ENCODE results near the gene ALOX15B.

ALOX15B gene

DNA sequence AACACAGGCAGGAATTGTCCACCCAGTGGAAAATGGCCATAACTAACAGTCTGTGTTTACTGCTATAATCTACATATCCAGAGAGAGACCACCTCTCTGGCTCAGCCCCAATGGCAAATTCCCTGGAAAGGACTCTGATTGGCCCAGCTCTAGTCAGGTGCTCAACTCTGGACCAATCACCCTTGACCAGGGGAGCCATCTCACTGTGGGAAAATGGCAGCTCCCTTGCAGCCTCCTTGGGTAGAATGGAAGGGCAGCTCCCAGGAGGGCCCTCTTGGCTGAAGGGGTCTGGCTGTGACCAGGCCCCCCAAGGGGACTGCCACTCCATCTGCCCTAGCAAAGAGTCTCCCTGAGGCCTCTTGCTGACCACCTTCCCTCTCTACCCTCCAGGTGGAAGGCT lies 3.1 kb downstream of the ALOX15B start:
- TF ChIP-seq, protein P1, sequence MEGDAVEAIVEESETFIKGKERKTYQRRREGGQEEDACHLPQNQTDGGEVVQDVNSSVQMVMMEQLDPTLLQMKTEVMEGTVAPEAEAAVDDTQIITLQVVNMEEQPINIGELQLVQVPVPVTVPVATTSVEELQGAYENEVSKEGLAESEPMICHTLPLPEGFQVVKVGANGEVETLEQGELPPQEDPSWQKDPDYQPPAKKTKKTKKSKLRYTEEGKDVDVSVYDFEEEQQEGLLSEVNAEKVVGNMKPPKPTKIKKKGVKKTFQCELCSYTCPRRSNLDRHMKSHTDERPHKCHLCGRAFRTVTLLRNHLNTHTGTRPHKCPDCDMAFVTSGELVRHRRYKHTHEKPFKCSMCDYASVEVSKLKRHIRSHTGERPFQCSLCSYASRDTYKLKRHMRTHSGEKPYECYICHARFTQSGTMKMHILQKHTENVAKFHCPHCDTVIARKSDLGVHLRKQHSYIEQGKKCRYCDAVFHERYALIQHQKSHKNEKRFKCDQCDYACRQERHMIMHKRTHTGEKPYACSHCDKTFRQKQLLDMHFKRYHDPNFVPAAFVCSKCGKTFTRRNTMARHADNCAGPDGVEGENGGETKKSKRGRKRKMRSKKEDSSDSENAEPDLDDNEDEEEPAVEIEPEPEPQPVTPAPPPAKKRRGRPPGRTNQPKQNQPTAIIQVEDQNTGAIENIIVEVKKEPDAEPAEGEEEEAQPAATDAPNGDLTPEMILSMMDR (IDR thresholded peaks at IDR 0.05; ENCODE audit: low read length, missing control alignments), result no peak
- no peak for DNase-seq (ENCODE audit: low read depth)
- no peak overlapping the region for H3K4me3 ChIP-seq (replicated peaks; ENCODE audit: low read depth, low read length)

DNA sequence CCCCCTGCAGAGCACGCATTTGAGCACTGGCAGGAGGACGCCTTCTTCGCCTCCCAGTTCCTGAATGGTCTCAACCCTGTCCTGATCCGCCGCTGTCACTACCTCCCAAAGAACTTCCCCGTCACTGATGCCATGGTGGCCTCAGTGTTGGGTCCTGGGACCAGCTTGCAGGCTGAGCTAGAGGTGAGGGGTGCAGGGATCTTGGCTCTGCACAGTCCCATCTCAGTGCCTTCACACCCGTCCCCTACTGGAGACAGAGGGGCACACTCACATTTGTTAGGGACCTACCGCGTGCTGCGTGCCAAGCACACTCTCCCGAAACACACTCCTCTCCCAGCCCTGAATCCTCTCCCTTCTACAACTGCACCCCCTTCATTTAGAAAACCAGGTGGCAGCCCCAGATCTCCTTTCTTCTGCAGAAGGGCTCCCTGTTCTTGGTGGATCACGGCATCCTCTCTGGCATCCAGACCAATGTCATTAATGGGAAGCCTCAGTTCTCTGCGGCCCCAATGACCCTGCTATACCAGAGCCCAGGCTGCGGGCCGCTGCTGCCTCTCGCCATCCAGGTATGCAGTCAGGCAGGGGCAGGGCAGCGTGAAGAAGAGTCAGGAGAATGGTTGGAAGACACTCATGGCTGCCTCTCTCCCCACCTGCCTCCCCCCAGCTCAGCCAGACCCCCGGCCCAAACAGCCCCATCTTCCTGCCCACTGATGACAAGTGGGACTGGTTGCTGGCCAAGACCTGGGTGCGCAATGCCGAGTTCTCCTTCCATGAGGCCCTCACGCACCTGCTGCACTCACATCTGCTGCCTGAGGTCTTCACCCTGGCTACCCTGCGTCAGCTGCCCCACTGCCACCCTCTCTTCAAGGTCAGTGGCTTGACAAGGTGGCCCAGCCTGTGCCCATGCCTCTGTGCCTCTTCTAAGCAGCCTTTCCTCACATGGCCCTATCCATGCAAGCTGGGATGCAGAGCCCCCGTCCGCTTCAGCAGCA lies 6.3 kb downstream of the ALOX15B start:
- H3K4me3 ChIP-seq (replicated peaks; ENCODE audit: low read depth, low read length), result no peak overlapping the region
- TF ChIP-seq, protein P1 (IDR thresholded peaks at IDR 0.05; ENCODE audit: low read length, missing control alignments), result no peak
- no peak for DNase-seq (ENCODE audit: low read depth)

DNA sequence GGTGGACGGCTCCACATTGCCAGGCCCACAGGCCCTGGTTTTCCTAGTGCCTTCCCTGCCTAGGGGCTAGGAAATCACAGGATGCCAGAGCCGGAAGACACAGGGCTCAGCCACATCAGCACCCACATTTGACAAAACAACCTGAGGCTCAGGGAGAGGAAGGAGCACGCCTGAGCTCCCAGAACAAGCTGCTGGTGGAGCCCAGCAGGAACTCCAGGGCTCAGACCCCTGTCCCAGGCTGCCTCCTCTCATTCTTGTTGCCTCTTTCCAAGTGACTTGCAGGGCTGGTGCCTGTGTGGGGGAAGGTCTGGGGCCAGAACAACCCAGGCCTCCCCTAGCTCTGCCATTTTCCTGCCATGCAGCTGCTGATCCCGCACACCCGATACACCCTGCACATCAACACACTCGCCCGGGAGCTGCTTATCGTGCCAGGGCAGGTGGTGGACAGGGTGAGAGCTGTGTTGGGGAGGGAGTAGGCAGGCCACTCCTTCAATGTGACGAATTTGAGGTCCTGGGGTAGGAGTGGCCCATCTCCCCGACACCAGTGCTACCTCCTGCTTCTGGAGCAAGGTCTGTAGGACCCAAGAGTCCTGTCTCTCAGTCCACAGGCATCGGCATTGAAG lies 7.6 kb downstream of the ALOX15B start:
- DNase-seq (ENCODE audit: low read depth), result no peak
- TF ChIP-seq, protein P1 (IDR thresholded peaks at IDR 0.05; ENCODE audit: low read length, missing control alignments), result no peak
- H3K4me3 ChIP-seq (replicated peaks; ENCODE audit: low read depth, low read length), result no peak overlapping the region

DNA sequence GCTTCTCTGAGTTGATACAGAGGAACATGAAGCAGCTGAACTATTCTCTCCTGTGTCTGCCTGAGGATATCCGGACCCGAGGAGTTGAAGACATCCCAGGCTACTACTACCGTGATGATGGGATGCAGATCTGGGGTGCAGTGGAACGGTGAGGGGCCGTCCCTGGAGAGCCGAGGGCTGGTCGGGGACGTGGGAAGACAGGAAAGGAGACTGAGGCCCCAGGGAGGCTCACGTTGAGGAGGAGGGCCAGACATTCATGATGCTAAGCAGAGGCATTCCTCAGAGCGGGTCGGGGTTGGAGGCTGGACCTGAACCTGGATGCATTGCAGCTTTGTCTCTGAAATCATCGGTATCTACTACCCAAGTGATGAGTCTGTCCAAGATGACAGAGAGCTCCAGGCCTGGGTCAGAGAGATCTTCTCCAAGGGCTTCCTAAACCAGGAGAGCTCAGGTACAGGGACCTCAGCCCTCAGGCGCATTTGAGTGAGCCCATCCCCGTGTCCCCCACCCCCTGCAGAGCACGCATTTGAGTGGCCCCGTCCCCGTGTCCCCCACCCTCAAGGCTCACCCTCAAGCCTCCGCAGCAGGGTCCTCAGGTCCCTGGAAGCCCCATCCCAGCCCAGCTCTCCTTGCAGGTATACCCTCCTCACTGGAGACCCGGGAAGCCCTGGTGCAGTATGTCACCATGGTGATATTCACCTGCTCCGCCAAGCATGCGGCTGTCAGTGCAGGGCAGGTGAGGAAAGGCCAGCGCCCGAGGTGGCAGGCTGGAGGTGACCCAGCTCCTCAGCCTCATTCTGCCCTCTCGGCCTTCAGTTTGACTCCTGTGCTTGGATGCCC lies 8.3 kb downstream of the ALOX15B start:
- TF ChIP-seq, protein P1 (IDR thresholded peaks at IDR 0.05; ENCODE audit: low read length, missing control alignments), result no peak
- no peak for DNase-seq (ENCODE audit: low read depth)
- H3K4me3 ChIP-seq (replicated peaks; ENCODE audit: low read depth, low read length), result no peak overlapping the region

DNA sequence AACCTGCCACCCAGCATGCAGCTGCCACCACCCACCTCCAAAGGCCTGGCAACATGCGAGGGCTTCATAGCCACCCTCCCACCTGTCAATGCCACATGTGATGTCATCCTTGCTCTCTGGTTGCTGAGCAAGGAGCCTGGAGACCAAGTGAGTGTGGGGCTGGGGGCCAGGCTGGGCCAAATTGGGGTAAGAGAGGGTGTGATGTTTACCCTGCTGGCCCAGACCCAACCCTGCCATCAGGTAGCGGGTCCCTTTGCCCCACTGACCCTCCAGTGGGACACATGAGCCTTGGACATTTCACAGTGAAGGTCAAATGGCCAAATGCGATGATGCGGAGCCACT lies 8.9 kb downstream of the ALOX15B start:
- H3K4me3 ChIP-seq (replicated peaks; ENCODE audit: low read depth, low read length), result no peak overlapping the region
- DNase-seq (ENCODE audit: low read depth), result no peak
- TF ChIP-seq, protein P1 (IDR thresholded peaks at IDR 0.05; ENCODE audit: low read length, missing control alignments), result no peak

DNA sequence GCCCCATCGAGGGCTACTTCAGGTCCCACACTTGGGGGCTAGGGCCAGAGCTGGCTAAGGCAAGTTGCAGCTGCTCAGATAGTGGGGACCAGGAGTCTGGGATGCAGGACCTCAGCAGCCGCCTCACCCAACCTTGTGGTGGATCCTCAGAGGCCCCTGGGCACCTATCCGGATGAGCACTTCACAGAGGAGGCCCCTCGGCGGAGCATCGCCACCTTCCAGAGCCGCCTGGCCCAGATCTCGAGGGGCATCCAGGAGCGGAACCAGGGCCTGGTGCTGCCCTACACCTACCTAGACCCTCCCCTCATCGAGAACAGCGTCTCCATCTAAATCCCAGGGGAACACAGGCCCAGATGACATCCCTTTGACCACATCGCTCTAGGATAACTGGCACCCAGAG lies 9.4 kb downstream of the ALOX15B start:
- no peak overlapping the region for H3K4me3 ChIP-seq (replicated peaks; ENCODE audit: low read depth, low read length)
- TF ChIP-seq, protein P1 (IDR thresholded peaks at IDR 0.05; ENCODE audit: low read length, missing control alignments), result no peak

More for the DNA sequence above, 9.4 kb downstream of the ALOX15B start:
- DNase-seq (ENCODE audit: low read depth), result no peak
